GM12873 (cell line): Measurements from ENCODE around the gene FREM2.

Source experiments
- CTCF ChIP-seq: IDR thresholded peaks from 2 replicates; pipeline ENCODE4 v1.5.1; 2012; ENCODE audit warnings: low read depth, mild to moderate bottlenecking, moderate library complexity, low read length, control low read depth; ENCODE audit not compliant: insufficient read depth; ENCODE audit errors: missing control alignments

The FREM2 gene

GRCh38 chr13:38897521-38897920, 210.6 kb downstream of the FREM2 start:
- TF ChIP-seq CTCF = no peak

DNA sequence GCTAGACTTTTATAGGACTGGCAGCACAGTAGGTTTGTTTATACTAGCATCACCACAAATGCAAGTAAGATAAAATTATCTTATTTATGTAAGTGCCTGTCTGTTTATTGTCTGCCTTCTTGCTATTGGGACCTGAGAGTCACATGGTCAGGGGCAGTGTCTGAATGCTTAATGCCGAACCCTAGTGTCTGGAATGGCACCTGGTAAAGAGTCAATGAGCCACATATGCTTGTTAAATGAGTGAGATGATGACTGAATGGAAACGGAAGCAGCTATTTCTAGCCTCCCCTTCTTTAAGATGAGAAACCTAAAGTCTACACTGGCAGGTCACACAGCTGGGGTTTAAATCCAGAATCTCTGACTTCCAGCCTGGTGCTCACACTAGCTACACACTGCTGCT, 211.6 kb downstream of the FREM2 start:
- TF ChIP-seq CTCF = no peak

- TF ChIP-seq CTCF = no peak
Observed at GRCh38 chr13:38899571-38899970, 212.7 kb downstream of the FREM2 start.

GRCh38 chr13:38900188-38900587, 213.3 kb downstream of the FREM2 start:
- TF ChIP-seq CTCF = peak; percentile 43

DNA sequence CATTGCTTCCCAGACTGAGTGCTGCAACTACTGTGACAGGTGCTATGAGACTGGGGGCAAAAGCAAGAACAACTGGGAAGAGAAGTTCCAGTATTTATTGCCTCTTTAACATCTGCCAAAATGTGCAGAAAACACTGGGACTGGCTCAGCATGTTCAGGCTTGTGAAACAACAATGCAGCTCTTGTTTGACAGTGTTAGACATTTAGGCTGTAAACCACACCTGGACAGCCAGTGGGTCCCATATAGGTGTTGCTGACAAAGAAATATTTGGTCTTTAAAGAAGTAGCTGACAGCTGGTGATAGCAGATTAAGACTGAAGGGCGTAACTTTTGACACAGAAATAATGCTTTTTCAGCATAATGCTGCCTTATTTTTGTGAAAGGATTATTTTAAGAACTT, 215.7 kb downstream of the FREM2 start:
- no peak for TF ChIP-seq CTCF

GRCh38 chr13:38905081-38905480, 218.2 kb downstream of the FREM2 start:
- no peak for TF ChIP-seq CTCF

DNA sequence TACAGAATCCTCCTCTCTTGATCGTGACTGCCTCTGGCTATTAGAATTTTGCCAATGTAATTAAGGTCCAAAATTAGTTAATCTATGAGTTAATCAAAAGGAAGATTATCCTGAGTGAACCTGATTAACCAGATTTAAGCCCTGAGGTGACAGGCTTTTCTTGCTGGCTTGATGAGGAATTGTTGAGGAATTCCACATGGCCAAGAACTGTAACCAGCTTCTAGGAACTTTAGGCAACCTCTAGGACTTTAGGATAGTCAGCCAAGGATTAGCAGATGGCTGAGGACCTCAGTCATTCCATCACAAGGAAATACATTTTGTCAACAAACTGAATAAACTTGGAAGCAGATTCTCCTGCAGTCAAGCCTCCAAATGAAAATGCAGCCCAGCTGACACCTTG, 219.0 kb downstream of the FREM2 start:
- no peak for TF ChIP-seq CTCF

- no peak for TF ChIP-seq CTCF
Observed at GRCh38 chr13:38908574-38908973, 221.7 kb downstream of the FREM2 start.
